Stimulated activated CD4-positive, alpha-beta T cell treated with anti-CD3 and anti-CD28 coated beads, Interleukin-15, amount 100 ng/mL, for 1 hour (primary cell): ENCODE data around the gene KRT34.
"Not testable (repeated sequence)": the region's sequence is repeated elsewhere in the genome, so short reads cannot be mapped to it uniquely, and the experiment has no call there.

Experiments used
- DNase-seq, 2 donors: peaks; one replicate each; pipeline ENCODE4 v3.0.0-alpha.2; 2020; ENCODE audit warnings: low read depth in 1 of 2, low spot score in 1 of 2

Gene KRT34

DNA sequence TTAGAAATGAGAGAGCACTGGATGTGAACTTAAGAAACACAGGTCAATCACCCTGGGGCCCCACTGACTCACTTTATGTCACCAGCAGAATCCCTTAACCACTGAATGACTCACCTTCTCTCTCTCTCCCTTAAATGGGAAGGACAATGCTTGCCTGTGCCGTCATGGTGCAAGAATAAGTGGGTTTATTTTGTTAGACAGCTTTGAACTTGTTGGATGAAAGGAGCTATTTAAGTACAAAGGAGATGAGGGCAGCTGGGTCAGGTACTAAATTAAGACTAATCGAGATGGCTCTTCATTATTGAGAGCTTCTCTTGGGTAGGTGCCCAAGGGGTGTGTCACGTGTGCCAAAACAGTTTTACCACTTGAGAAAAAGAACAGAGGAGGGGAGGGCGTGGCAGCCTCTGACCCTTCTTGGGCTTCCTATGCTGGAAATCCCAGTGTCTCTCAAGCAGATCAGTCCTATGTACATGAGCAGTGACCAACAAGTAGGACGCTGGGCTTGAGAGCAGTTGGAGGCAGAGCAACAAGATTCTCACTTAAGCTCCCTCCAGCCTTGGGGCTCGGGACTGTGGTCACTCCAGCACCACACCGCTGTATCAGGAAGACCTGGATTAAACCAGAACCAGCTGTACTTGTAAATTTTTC lies 22.0 kb upstream of the KRT34 start:
- no peak for DNase-seq

DNA sequence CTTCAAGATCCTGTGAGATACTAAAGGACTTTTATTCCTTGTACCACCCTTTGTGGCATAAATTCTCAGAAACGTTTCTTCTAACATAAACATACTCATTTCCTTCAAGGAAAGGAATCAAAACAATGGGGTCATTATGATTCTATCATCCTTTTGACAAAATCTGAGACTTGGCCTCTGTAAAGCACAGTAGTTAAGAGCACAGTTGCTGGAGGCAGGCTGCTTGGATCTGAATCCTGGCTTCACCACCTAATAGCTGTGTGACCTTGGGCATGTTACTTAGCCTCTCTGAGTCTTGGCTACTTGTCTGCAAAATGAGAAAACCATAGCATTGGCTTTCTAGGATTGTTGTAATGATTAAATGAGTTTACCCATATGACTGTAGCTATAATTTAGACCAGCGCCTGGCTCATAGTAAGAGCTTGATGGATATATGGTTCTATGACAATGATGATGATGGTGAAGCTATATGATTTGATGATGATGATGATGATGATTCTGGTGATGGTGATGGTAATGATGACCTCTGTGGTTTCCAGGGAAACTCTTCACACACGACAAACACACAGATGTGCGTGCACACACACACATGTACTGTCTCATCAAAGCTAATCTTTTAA lies 21.4 kb upstream of the KRT34 start:
- no peak for DNase-seq

DNA sequence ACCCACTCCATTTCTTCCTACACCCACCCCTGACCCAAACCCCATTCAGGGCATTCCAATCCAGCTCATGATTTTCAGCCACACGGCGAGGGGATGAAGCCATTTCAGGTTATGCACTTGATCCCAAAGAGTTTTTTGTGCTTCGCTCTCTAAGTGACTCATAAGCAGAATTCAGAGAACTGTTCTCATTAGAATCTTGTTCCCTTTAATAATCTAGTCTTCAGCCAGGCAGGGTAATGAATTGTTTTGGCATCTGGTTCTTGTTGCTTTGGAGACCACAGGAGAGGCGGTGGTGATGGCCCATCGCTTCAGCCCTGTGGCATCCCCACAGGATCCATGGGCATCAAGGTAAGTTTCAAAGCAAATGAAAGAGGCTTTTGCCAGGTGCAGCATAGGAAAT lies 20.1 kb upstream of the KRT34 start:
- no peak for DNase-seq

DNA sequence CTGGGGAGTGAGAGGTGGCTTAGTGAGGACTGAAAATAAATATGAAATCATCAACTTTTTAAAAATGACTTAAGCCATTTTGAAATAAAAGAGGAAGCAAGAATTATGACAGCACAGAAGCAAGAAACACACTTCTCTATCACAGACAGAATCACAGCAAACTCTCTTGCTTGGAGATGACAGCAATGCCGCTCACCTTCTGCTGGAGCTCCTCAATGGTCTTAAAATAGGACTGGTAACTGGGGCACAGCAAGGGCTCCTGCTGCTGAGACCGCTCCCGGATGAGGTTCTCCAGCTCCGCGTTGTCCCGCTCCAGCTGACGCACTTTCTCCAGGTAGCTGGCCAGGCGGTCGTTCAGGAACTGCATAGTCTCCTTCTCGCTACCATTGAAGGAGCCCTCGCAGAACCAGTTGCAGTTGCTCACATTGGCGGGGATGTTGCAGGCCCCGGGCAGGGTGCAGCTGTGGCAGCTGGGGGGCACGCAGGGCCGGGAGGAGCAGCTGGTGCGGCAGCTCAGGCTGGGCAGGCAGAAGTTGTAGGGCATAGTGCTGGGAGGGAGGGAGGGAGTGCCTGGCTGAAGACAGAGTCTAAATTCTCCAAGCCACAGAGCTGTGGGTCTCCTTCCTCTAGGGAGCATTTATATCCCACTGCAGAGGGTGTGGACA lies 15.0 kb upstream of the KRT34 start, which contains the start of gene KRT31:
TSS of gene KRT31 (minus strand) at position 613 of the 665 bp plus-strand sequence. CDS start at position 544, 69 bp downstream.
- no peak for DNase-seq

DNA sequence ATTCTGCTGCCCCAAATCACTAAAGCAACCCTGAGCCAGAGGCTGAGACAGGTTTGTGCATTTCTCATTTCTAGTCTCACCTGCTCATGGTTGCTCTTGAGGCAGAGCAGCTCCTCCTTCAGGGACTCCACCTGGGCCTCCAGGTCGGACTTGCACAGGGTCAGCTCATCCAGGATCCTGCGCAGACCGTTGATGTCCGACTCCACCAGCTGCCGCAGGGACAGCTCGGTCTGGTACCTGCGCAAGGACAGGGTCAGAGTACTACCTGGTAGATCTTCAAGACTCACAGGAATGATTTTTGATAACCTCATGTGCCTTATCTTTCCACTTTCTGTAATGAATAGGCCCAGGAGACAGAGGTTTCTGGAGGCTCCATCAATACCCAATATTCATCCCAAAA lies 14.2 kb upstream of the KRT34 start:
- DNase-seq, result no peak

DNA sequence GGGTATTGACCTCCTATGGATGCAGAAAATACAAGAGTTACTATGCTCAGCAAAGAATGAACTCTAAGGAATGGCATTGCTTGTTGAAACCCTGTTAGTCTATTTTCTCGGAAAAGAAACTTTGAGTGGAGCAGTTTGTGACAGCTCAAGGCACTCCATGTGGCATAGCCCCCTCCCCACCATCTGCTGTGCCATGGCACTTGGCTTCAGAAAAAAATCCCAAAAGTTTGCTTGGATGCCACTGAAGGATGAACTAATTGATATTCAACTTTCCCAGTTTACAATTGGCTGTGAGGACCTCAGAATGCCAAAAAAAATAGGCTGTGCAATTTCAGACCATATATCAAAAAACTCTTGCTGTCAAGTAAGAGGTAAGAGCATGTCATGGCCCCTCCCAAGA lies 13.5 kb upstream of the KRT34 start:
- DNase-seq, result no peak

DNA sequence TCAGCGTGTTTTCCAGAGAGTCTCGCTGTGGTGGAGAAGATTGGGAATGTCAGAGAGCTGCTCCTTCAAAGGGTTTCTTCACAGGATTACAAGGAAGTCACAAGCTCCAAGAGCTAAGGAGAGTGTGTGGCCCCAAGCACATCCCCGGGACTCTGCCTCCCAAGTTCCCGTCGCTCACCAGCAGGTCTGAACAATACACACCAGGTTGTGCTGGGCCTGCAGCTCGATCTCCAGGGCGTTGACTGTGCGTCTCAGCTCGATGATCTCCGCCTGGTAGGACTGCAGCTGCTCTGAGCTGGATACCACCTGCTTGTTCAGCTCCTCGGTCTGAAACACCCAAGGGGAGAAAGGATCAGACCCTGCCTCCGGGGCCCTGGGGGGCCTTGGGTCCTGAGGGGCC lies 12.9 kb upstream of the KRT34 start:
- DNase-seq, result not testable (repeated sequence)

DNA sequence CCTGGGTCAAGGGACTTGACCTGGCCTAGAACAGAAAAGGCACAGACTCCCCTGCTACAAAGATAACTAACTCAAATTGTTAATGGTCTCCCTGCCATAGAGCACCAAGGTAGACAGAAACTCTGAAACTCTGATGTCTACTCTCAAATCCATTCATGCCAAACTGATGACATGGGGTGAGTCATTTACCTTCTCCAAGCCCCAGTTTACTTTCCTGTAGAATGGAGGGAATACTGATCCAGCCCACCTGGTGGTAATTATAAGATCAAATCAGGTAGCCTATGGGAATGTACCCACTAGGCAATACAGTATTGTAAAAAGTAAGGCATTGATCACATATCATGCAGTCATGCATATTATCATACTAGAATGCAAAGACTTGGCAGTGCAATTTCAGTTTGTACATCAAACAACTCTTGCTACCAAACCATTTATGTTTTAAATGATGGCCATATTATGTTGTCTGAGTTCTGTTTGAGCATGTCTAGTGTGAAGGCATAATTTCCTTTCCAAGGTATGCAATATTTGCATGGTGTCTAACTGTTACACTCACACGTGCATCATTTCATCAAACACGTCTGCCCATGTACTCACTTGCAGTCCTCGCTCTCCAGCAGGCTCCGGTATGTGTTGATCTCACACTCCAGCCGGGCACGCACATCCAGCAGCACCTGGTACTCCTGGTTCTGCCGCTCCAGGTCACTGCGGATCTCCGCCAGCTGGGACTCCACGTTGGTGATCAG lies 12.3 kb upstream of the KRT34 start:
- no peak for DNase-seq

DNA sequence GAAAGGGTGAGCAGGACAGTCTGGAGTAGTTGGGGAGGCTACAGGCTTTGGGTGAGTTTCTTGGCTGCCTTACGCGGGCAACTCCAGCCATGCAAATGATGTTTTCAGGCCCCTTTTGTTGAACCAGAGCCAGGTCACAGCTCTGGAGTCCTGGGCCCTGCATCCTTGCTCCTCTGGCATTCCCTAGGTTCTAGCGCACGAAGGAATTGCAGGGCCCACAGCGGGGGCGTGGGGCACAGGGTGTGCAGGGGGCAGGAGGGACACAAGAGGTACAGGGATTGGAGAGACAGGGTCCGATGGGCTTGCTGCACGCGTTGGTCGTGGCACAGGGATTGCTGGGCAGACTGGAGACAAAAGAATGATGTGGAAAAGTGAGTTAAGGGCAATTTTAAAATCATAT lies 11.7 kb upstream of the KRT34 start:
- DNase-seq, result no peak

DNA sequence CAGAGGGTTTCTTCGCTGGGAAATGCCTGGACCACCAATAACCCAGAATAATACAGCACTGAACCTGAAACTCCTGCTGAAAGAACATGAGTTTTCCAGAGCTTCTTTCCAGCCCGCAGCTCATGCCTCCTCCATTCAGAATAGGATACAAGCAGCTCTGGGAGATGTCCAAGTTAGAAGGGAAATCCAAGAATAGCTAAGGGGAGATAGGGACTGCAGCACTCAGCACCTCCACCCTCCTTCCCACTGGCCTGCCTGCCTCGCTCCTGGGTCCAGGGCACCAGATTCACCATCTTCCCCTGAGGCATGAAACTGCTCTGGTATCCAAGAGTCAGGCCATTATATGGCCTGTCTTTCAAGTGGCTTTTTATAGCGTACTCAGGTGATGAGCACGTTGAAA lies 11.2 kb upstream of the KRT34 start:
- no peak for DNase-seq

DNA sequence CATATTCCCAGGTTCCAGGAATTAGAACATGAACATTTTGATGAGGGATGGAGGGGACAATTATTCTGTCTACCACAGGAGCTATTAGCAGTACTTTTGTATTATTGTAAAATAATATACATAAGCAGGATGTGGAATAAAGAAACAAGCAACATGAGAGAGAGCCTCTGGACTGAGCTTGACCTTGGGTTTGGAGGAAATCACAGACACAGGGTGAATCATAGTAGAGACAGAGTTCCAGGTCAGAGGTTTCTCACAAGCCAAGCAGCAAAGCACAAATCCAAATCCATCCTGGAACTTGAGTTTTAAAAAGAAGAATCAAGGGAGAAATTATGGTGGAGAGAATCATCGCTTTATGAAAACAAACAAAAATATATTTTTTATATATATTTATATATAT lies 10.2 kb upstream of the KRT34 start:
- no peak for DNase-seq

DNA sequence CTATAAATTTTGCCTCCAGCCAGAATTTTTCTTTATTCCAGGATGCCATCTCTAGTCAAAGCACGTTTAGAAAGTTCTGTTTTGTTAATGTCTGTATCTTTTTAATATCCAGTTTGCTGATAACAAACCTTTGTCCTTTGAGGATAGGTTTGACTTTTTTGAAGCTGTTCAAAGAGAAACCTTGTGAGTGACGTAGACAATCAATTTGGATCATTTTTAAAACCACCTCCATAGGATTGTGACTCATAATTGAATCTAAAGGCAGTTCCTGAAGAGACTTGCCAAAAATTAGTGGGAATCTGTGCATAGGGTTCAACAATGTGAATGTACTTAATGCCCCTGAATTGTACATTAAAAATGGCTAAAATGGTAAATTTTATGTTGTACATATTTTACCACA lies 9.4 kb upstream of the KRT34 start:
- no peak for DNase-seq

DNA sequence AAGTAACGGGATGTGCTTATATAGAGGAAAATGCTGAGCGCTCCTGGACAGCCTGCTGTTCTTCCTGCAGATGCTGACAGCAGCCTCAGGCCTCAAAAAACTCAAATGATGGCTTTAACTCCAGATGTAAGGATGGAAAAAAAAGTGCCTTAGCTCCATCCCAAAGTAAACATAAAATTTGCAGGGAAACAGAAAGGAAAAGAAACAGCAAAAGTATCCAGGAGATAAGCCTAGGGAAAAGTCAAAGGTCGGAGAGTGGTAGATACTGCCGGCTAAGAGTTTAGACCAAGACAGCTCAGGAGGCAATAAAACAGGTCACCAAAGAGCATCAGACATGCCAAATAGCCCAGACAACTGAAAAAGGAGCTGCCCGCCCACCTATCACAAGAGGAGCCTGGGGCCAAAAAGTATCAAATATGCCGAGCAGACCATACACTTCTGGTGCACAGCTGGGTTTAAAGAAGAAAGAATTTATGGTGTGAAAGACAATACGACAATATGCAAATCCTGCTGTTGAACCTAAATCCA lies 8.4 kb upstream of the KRT34 start:
- DNase-seq, result no peak

DNA sequence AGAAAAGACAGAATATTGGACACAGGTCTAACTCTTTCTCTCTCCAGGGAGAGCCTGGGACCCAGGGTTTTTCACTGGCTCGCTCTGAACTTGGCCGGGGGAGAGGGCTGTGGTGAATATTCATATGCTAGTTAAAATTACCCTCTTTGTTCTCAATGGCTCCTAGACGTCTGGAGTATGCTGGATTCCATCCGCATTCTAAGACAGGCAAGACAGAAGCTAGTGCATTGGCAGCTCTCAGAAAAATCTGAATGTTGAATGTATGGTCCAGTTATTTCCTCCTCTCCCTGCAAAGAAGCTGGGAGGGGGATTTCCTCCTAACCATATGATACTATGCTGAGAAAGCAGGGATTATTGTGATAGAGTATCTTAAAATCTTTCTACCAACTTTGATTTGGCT lies 5.6 kb upstream of the KRT34 start:
- no peak for DNase-seq

DNA sequence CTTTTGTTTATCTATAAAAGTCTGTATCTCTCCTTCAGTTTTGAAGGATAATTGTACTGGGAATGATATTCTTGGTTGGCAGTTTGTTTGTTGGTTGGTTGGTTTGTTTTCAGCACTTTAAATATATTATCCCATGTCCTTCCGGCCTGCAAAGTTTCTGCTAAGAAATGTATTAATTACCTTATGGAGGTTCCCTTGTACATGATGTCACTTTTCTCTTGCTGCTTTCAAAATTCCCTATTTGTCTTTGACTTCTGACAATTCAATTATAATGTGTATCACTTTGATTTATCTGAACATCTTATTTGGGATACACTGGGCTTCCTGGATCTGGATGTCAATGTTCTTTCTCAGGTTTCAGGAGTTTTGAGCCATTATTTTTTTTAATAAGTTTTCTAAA lies 4.1 kb upstream of the KRT34 start:
- no peak for DNase-seq

DNA sequence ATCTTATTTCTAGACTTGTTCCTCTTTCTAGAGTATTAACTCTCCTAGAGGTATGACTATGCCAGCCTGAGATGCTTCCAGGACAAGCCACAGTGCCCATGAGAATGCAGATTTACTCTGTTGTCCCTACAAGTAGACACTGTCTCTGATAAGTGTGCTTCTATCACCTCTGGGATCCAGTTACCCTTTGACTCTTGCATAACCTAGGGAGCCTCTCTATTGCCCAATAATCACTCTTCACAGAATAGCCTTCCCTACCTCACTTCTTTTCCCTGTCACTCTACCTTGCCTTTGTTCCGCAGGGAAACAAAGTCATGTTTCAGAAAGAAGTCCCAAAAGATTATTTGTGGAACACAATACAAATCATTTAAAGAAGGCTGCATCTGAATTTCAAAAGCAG lies 1.6 kb upstream of the KRT34 start:
- no peak for DNase-seq

DNA sequence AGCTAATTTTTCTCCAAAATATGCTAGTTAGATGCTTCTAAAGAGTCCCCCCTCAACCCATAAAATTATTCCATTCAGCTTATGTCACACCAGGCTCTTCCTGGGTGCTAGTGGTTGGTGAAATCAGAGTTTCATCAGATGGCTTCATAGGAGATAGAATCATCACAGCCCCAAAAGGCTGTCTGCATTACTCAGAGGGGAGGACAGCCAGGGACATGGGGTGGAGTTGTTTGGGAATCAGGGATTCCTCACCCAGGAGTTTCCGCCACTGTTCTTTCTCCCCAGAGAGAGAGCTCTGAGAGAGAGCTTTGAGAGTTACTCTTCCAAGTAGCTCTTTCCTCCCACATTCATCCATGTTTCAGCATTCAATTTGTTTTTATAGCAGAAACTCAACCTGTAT lies 288 bp upstream of the KRT34 start:
- no peak for DNase-seq

DNA sequence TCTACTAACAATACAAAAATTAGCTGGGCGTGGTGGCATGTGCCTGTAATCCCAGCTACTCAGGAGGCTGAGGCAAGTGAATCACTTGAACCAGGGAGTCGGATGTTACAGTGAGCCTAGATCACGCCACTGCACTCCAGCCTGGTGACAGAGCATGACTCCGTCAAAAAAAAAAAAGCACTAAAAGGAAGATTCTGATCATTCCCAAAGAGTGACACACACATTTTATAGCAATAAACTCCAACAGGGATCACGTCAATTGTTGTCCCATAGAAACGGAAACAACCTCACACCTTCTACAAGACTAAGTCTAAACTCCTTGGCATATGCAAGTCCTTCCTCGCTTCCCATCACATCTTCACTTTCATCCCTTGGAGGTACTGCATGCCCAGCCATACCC lies 2.0 kb downstream of the KRT34 start:
- not testable (repeated sequence) for DNase-seq

DNA sequence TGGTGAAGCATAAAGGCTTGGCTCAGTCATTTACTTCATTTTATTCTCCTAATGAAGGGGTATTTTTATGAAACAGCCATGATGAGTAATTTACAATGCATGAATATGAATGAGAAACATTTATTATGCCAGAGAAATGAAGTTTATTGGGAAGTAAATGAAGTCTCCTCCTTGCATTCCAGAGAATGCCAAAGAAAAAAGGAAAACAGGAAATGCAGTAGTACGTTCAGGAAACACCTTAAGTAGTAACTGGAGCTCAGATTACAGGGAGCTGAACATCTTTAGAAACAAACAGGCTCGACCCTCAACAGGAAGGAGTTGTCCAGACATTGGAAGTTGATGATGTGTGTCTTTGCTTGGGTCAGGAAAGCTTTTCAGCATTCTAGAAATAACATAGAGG lies 4.6 kb downstream of the KRT34 start:
- no peak for DNase-seq

DNA sequence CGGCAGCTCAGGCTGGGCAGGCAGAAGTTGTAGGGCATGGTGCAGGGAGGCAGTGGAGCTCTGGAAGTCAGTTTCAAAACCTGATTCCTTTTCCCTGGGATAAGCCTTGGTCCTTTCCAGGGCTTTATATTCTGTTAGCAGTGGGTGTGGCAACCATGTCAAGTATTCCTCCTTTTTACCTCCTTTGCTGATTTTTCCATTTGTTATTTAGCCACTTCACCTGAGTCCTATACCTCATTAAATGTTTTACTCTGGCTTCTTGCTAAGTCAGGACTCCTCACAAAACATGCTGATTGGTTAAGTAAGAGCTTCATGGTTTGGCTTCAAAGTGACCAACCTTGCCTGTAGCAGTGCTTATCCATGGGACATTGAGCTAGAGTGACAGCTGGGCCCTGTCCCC lies 12.4 kb downstream of the KRT34 start, which contains the start of gene KRT33B:
TSS of gene KRT33B (minus strand) at position 101 of the 400 bp plus-strand sequence. CDS start at position 38, 63 bp downstream.
- DNase-seq, result no peak

DNA sequence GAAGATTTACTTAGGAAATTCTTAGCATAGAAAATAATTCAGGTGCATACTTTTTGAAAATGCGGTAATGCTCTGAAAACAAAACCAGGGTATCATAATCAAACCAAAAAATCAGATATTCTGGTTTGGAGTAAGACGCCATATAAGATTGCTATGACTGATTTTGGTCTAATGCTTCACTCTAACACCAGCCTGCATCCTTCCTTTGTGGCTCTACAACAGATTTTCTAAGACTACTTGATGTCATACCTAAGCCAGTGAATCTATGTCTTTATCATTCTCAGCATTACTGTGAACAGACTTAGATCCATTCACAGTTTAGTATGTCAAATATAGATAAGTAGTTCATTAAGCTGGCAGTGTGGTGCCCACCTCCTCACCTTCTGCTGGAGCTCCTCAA lies 13.1 kb downstream of the KRT34 start:
- no peak for DNase-seq
